PC-9 (cell line): ENCODE results near the gene TJP2. TPM values are rescaled to one million over a fixed set of nuclear protein-coding genes. Genes with fewer than 3 reads are reported as not detected.

ENCODE experiments used
- BruUV-seq: library from RNA; stranded (reverse); fragments of 400-500 nt; replicated peaks from 2 replicates; lab custom pipeline; 2021; lab: Mats Ljungman, UMichigan
- CTCF ChIA-PET: fragments of 300-600 bp; sonication (Branson Sonifier 250); formaldehyde crosslinking; loops from one replicate; lab custom pipeline; 2022; ENCODE audit warnings: antibody characterized with exemption; lab: Charles Lee
- POLR2A ChIA-PET: fragments of 300-600 bp; sonication (Branson Sonifier 250); formaldehyde crosslinking; loops from one replicate; lab custom pipeline; 2022; ENCODE audit warnings: antibody characterized with exemption; ENCODE audit not compliant: unreplicated experiment; lab: Charles Lee
- DNase-seq, 2 experiments: peaks; one replicate each; pipeline versions ENCODE4 v3.0.0 to v3.0.0-alpha.2; 2015 to 2022; ENCODE audit warnings: mixed read lengths in 1 of 2
- H2AFZ ChIP-seq: fragments of 200-600 bp; sonication (generic); 2 replicates; pipeline ENCODE4 v1.8.1; 2017; ENCODE audit warnings: antibody characterized with exemption
- H3F3A ChIP-seq: fragments of 200-600 bp; sonication (generic); 2 replicates; pipeline ENCODE4 v1.8.1; 2017; ENCODE audit warnings: antibody characterized with exemption, mild to moderate bottlenecking, low read depth; ENCODE audit not compliant: insufficient read depth
- H3K27ac ChIP-seq: fragments of 200-600 bp; sonication (generic); 2 replicates; pipeline ENCODE4 v1.6.1; 2016; ENCODE audit warnings: mixed run types
- H3K27me3 ChIP-seq: fragments of 200-600 bp; sonication (generic); 2 replicates; pipeline ENCODE4 v1.6.1; 2016; ENCODE audit warnings: low read depth, mixed run types; ENCODE audit not compliant: insufficient read depth
- H3K36me3 ChIP-seq: fragments of 200-600 bp; sonication (generic); 2 replicates; pipeline ENCODE4 v1.6.1; 2016; ENCODE audit warnings: low read depth, mixed run types
- H3K4me1 ChIP-seq: fragments of 200-600 bp; sonication (generic); replicated peaks from 2 replicates; pipeline ENCODE4 v1.6.1; 2016; ENCODE audit warnings: mixed run types; ENCODE audit not compliant: insufficient read depth
- H3K4me2 ChIP-seq: fragments of 200-600 bp; sonication (generic); 2 replicates; pipeline ENCODE4 v1.6.1; 2017; ENCODE audit warnings: mixed run types
- H3K4me3 ChIP-seq: fragments of 200-600 bp; sonication (generic); 2 replicates; pipeline ENCODE4 v1.6.1; 2016; ENCODE audit warnings: mixed run types
- H3K79me2 ChIP-seq: fragments of 200-600 bp; sonication (generic); 2 replicates; pipeline ENCODE4 v1.6.1; 2017; ENCODE audit warnings: low read depth, mixed run types
- H3K9me2 ChIP-seq: fragments of 200-600 bp; sonication (generic); 2 replicates; pipeline ENCODE4 v1.8.1; 2017; ENCODE audit warnings: mild to moderate bottlenecking; ENCODE audit not compliant: insufficient read depth
- H3K9me3 ChIP-seq: fragments of 200-600 bp; sonication (generic); 2 replicates; pipeline ENCODE4 v1.8.1; 2016; ENCODE audit warnings: low read depth; ENCODE audit not compliant: insufficient read depth
- H4K20me1 ChIP-seq: fragments of 200-600 bp; sonication (generic); 2 replicates; pipeline ENCODE4 v1.8.1; 2017; ENCODE audit not compliant: insufficient read depth
- EZH2 ChIP-seq: fragments of 200-600 bp; sonication (generic); IDR thresholded peaks from 2 replicates; pipeline ENCODE4 v1.8.0; 2017; ENCODE audit warnings: antibody characterized with exemption, low read depth
- intact Hi-C: fragments of 100-400 bp; cut with micrococcal nuclease; formaldehyde crosslinking; loops from one replicate; pipeline ENCODE4 v1.10.0; 2022; ENCODE audit not compliant: unreplicated experiment
- total RNA-seq: library from RNA; stranded (reverse); gene quantifications from 2 replicates; pipeline ENCODE4 v1.2.3, GENCODE V29; 2021
- TF ChIP-seq, protein P1 (sequence below): fragments of 200-600 bp; sonication (generic); conservative IDR thresholded peaks from 2 replicates; pipeline ENCODE4 v1.6.1; 2017; ENCODE audit warnings: mixed run types, antibody characterized with exemption, mild to moderate bottlenecking, moderate library complexity

TJP2 gene
- total RNA-seq, 1 experiment from 2014 or later = 143 TPM

- POLR2A ChIA-PET = no interaction called here
- Histone ChIP-seq H3K27ac (no peak overlapping the region), H4K20me1 (0 out of 2 replicates have a peak, but pooled peaks cover 4% of the 10 kb centered on the region), H3K4me3 (no peak overlapping the region), H3K9me3 (no peaks in the 10 kb centered on the region), H3K4me2 (no peak overlapping the region), H3F3A (peaks cover 24% of the 10 kb centered on the region), H3K27me3 (no peaks in the 10 kb centered on the region), H3K36me3 (peaks cover 20% of the 10 kb centered on the region; the same call in 1 of the 2 replicates), H2AFZ (no peak overlapping the region), H3K79me2 (0 out of 2 replicates have a peak, but pooled peaks cover 4% of the 10 kb centered on the region), H3K9me2 (no peaks in the 10 kb centered on the region), H3K4me1 (no peaks in the 10 kb centered on the region)
- no peak for DNase-seq
- intact Hi-C loops = no loop called here
- TF ChIP-seq, protein P1, sequence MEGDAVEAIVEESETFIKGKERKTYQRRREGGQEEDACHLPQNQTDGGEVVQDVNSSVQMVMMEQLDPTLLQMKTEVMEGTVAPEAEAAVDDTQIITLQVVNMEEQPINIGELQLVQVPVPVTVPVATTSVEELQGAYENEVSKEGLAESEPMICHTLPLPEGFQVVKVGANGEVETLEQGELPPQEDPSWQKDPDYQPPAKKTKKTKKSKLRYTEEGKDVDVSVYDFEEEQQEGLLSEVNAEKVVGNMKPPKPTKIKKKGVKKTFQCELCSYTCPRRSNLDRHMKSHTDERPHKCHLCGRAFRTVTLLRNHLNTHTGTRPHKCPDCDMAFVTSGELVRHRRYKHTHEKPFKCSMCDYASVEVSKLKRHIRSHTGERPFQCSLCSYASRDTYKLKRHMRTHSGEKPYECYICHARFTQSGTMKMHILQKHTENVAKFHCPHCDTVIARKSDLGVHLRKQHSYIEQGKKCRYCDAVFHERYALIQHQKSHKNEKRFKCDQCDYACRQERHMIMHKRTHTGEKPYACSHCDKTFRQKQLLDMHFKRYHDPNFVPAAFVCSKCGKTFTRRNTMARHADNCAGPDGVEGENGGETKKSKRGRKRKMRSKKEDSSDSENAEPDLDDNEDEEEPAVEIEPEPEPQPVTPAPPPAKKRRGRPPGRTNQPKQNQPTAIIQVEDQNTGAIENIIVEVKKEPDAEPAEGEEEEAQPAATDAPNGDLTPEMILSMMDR = no peak
- TF ChIP-seq EZH2 = no peak
- CTCF ChIA-PET = no interaction called here
- BruUV-seq = no TSS peak
These were observed 44.1 kb downstream of the TJP2 start for GRCh38 chr9:69218166-69218565.

GRCh38 chr9:69221036-69221435 lies 47.0 kb downstream of the TJP2 start:
- Histone ChIP-seq H3K27ac (no peak overlapping the region), H3K36me3 (peaks cover 29% of the 10 kb centered on the region), H3K27me3 (no peaks in the 10 kb centered on the region), H4K20me1 (0 out of 2 replicates have a peak, but pooled peaks cover 4% of the 10 kb centered on the region), H3F3A (peaks cover 16% of the 10 kb centered on the region), H2AFZ (no peak overlapping the region), H3K9me3 (no peaks in the 10 kb centered on the region), H3K4me1 (no peaks in the 10 kb centered on the region), H3K4me3 (no peak overlapping the region), H3K9me2 (no peaks in the 10 kb centered on the region), H3K79me2 (no peaks in the 10 kb centered on the region), H3K4me2 (no peak overlapping the region)
- DNase-seq = no peak
- BruUV-seq = no TSS peak
- POLR2A ChIA-PET = interaction anchor here (0.6 kb wide), 1 partner anchor 424 kb away, joined by 6 read pairs; no protein-coding TSS in a partner anchor
- CTCF ChIA-PET = no interaction called here
- TF ChIP-seq, protein P1 = no peak
- TF ChIP-seq EZH2 = no peak
- intact Hi-C loops = no loop called here

DNA sequence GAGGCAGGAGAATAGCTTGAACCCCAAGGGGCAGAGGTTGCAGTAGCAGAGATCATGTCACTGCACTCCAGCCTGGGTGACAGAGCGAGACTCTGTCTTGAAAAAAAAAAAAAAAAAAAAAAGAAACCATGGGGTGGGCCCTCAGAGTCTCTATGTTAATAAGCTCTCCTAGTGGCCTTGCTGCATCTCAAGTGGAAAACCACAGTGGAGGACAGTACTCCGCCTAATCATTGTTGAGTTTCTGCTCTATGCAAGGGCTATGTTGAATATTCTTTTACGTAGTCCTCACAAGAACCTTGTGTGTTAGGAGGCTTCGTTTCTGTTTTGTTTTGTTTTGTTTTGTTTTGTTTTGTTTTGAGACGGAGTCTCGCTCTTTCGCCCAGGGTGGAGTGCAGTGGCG lies 48.9 kb downstream of the TJP2 start:
- H3K4me1 ChIP-seq = no peaks in the 10 kb centered on the region
- ChIA-PET CTCF (interaction anchor here (0.5 to 1.0 kb wide), 5 partner anchors 8 to 715 kb away, joined by 3 to 14 read pairs (median 4); no protein-coding TSS in a partner anchor), POLR2A (no interaction called here)
- H3K9me2 ChIP-seq = no peaks in the 10 kb centered on the region
- BruUV-seq = no TSS peak
- no peak for TF ChIP-seq EZH2
- TF ChIP-seq, protein P1 = no peak
- H2AFZ ChIP-seq = no peak overlapping the region
- DNase-seq = no peak
- H3K4me3 ChIP-seq = no peak overlapping the region
- intact Hi-C loops = no loop called here
- no peak overlapping the region for H3K4me2 ChIP-seq
- peaks cover 4% of the 10 kb centered on the region; the same call in 1 of the 2 replicates for H4K20me1 ChIP-seq
- peaks cover 16% of the 10 kb centered on the region for H3F3A ChIP-seq
- no peak overlapping the region for H3K27ac ChIP-seq
- H3K79me2 ChIP-seq = no peaks in the 10 kb centered on the region
- H3K27me3 ChIP-seq = no peaks in the 10 kb centered on the region
- H3K9me3 ChIP-seq = no peaks in the 10 kb centered on the region
- peaks cover 33% of the 10 kb centered on the region for H3K36me3 ChIP-seq
